Liver (tissue), 3 donors: ENCODE results near the gene NR5A2.

Experiments used
- EGR1 ChIP-seq, 2 donors: IDR thresholded peaks; 2 replicates each; pipeline ENCODE4 v1.6.1; 2016 to 2018; ENCODE audit warnings: antibody characterized with exemption in 2 of 2, low read depth in 2 of 2
- FOXA1 ChIP-seq: IDR thresholded peaks from 2 replicates; pipeline ENCODE4 v1.6.1; 2016; ENCODE audit warnings: antibody characterized with exemption
- GABPA ChIP-seq, 2 donors: IDR thresholded peaks in 1 of 2; conservative IDR thresholded peaks in 1 of 2; 2 replicates each; pipeline ENCODE4 v1.6.1; 2016; ENCODE audit warnings: antibody characterized with exemption in 2 of 2, mild to moderate bottlenecking in 1 of 2, moderate library complexity in 1 of 2
- HNF4G ChIP-seq: IDR thresholded peaks from 2 replicates; pipeline ENCODE4 v1.6.1; 2016; ENCODE audit warnings: antibody characterized with exemption
- JUND ChIP-seq, 2 donors: IDR thresholded peaks; 2 replicates each; pipeline ENCODE4 v1.6.1; 2016; ENCODE audit warnings: antibody characterized with exemption in 2 of 2
- NR2F2 ChIP-seq: IDR thresholded peaks from 2 replicates; pipeline ENCODE4 v1.6.1; 2016; ENCODE audit warnings: antibody characterized with exemption
- RAD21 ChIP-seq, 2 donors: IDR thresholded peaks; 2 replicates each; pipeline ENCODE4 v1.6.1; 2016; ENCODE audit warnings: antibody characterized with exemption in 2 of 2, mild to moderate bottlenecking in 2 of 2
- RXRA ChIP-seq, 2 donors: IDR thresholded peaks; 2 replicates each; pipeline ENCODE4 v1.6.1; 2017 to 2018; ENCODE audit warnings: antibody characterized with exemption in 2 of 2, mild to moderate bottlenecking in 1 of 2
- SP1 ChIP-seq: IDR thresholded peaks from 2 replicates; pipeline ENCODE4 v1.6.1; 2018; ENCODE audit warnings: antibody characterized with exemption, mild to moderate bottlenecking
- YY1 ChIP-seq: IDR thresholded peaks from 2 replicates; pipeline ENCODE4 v1.6.1; 2016; ENCODE audit warnings: antibody characterized with exemption, mild to moderate bottlenecking
- TF ChIP-seq, protein P1 (sequence below): fragments of 150-350 bp; IDR thresholded peaks from 2 replicates; pipeline ENCODE4 v1.5.1; 2017; ENCODE audit warnings: improper control_type of control experiment, low read depth, low read length; ENCODE audit not compliant: missing input control
- TF ChIP-seq, protein P2 (sequence below): IDR thresholded peaks from 2 replicates; pipeline ENCODE4 v1.6.1; 2016; ENCODE audit warnings: antibody characterized with exemption
- TF ChIP-seq, protein P3 (sequence below): IDR thresholded peaks from 2 replicates; pipeline ENCODE4 v1.6.1; 2016; ENCODE audit warnings: antibody characterized with exemption
- TF ChIP-seq, protein P4 (sequence below): IDR thresholded peaks from 2 replicates; pipeline ENCODE4 v1.6.1; 2016; ENCODE audit warnings: antibody characterized with exemption, mild to moderate bottlenecking
- donor health status: healthy.
- donor health status: healthy.

DNA sequence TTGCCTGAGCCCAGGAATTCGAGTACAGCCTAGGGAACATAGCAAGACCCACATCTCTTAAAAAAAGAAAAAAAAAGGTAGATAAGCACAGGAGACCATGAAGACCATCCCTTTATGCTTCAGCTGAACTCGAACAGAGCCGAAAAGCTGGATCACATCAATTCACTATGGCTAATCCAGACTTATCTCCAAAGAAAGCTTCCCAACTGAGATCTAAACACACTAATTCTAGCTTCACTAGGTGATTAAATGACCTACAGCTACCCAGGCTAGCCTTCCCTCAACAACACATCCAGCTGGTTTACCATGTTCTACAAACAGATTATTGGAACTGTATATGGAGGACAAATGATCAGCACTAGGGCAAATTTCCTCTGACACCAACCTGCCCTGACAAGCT is 44.0 kb upstream of the NR5A2 start:
- TF ChIP-seq SP1 (no peak), GABPA (IDR thresholded peaks at IDR 0.05 in 1 of 2, conservative IDR thresholded peaks at IDR 0.05 in 1 of 2) (no peak), YY1 (no peak), NR2F2 (no peak), EGR1 (IDR thresholded peaks at IDR 0.05; ENCODE audit: low read depth in 2 of 2) (no peak), FOXA1 (no peak), RAD21 (IDR thresholded peaks at IDR 0.05) (no peak), HNF4G (no peak), RXRA (IDR thresholded peaks at IDR 0.05) (no peak), JUND (IDR thresholded peaks at IDR 0.05) (no peak)
- TF ChIP-seq, protein P1, sequence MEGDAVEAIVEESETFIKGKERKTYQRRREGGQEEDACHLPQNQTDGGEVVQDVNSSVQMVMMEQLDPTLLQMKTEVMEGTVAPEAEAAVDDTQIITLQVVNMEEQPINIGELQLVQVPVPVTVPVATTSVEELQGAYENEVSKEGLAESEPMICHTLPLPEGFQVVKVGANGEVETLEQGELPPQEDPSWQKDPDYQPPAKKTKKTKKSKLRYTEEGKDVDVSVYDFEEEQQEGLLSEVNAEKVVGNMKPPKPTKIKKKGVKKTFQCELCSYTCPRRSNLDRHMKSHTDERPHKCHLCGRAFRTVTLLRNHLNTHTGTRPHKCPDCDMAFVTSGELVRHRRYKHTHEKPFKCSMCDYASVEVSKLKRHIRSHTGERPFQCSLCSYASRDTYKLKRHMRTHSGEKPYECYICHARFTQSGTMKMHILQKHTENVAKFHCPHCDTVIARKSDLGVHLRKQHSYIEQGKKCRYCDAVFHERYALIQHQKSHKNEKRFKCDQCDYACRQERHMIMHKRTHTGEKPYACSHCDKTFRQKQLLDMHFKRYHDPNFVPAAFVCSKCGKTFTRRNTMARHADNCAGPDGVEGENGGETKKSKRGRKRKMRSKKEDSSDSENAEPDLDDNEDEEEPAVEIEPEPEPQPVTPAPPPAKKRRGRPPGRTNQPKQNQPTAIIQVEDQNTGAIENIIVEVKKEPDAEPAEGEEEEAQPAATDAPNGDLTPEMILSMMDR = no peak
- TF ChIP-seq, protein P2, sequence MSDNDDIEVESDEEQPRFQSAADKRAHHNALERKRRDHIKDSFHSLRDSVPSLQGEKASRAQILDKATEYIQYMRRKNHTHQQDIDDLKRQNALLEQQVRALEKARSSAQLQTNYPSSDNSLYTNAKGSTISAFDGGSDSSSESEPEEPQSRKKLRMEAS = no peak
- TF ChIP-seq, protein P3, sequence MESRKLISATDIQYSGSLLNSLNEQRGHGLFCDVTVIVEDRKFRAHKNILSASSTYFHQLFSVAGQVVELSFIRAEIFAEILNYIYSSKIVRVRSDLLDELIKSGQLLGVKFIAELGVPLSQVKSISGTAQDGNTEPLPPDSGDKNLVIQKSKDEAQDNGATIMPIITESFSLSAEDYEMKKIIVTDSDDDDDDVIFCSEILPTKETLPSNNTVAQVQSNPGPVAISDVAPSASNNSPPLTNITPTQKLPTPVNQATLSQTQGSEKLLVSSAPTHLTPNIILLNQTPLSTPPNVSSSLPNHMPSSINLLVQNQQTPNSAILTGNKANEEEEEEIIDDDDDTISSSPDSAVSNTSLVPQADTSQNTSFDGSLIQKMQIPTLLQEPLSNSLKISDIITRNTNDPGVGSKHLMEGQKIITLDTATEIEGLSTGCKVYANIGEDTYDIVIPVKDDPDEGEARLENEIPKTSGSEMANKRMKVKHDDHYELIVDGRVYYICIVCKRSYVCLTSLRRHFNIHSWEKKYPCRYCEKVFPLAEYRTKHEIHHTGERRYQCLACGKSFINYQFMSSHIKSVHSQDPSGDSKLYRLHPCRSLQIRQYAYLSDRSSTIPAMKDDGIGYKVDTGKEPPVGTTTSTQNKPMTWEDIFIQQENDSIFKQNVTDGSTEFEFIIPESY = no peak
- TF ChIP-seq, protein P4, sequence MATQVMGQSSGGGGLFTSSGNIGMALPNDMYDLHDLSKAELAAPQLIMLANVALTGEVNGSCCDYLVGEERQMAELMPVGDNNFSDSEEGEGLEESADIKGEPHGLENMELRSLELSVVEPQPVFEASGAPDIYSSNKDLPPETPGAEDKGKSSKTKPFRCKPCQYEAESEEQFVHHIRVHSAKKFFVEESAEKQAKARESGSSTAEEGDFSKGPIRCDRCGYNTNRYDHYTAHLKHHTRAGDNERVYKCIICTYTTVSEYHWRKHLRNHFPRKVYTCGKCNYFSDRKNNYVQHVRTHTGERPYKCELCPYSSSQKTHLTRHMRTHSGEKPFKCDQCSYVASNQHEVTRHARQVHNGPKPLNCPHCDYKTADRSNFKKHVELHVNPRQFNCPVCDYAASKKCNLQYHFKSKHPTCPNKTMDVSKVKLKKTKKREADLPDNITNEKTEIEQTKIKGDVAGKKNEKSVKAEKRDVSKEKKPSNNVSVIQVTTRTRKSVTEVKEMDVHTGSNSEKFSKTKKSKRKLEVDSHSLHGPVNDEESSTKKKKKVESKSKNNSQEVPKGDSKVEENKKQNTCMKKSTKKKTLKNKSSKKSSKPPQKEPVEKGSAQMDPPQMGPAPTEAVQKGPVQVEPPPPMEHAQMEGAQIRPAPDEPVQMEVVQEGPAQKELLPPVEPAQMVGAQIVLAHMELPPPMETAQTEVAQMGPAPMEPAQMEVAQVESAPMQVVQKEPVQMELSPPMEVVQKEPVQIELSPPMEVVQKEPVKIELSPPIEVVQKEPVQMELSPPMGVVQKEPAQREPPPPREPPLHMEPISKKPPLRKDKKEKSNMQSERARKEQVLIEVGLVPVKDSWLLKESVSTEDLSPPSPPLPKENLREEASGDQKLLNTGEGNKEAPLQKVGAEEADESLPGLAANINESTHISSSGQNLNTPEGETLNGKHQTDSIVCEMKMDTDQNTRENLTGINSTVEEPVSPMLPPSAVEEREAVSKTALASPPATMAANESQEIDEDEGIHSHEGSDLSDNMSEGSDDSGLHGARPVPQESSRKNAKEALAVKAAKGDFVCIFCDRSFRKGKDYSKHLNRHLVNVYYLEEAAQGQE = no peak
